Measurements from ENCODE around the gene BOLA2B.

DNA sequence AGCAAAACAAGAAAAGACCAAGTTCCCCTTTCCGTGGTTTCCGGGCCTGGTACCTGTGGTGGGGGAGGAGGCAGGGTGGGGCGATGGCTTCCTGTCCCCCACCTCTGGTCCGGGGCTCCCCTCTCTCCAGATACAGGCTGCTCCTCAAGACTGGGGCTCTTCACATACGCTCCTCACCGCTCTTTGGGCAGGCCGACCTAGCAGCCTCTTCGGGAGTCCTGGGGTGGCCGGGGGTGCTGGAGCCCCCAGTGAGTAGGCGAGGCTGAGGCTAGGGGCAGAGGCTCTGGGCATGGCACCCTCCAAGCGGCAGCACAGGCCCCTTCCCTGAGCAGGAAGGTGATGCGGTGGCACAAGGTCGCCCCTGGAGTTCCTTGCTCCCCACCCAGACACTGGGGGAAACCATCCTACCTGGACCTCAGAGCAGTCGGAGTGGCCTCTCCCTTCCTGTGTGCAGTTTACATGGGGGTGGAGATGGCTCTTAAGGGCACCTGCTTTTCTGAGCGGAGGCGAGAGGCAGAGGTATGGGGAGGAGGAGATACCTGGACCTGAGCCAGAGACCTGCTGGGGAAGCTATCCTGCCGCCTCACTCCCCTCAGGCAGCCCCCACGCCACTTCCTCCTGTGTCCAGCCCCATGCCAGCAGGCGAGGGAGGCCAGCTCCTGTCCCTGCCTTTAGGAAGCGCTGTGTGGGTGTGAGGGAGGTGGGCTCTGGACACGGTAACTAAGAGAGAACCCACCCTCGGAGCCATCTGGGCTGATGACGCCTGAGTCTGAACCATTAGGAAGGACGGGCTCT, 9.2 kb downstream of the BOLA2B start:
- TF ChIP-seq CTCF (conservative IDR thresholded peaks at IDR 0.05 in 1 of 2, IDR thresholded peaks at IDR 0.05 in 1 of 2; ENCODE audit: extremely low read depth in 1 of 2, insufficient read depth in 1 of 2, low read depth in 1 of 2, low read length in 2 of 2) (no peak), EZH2 (IDR thresholded peaks at IDR 0.05; ENCODE audit: borderline replicate concordance, low read length) (no peak)
